Activated CD8-positive, alpha-beta memory T cell treated with anti-CD3 and anti-CD28 coated beads, Interleukin-2, amount 50 U/mL, for 48 hours (primary cell): ENCODE results near the gene SPIRE2.
"Not testable (repeated sequence)": the region's sequence is repeated elsewhere in the genome, so short reads cannot be mapped to it uniquely, and the experiment has no call there.

Source experiments
- DNase-seq: peaks from one replicate; pipeline ENCODE4 v3.0.0-alpha.2; 2020

The SPIRE2 gene

DNA sequence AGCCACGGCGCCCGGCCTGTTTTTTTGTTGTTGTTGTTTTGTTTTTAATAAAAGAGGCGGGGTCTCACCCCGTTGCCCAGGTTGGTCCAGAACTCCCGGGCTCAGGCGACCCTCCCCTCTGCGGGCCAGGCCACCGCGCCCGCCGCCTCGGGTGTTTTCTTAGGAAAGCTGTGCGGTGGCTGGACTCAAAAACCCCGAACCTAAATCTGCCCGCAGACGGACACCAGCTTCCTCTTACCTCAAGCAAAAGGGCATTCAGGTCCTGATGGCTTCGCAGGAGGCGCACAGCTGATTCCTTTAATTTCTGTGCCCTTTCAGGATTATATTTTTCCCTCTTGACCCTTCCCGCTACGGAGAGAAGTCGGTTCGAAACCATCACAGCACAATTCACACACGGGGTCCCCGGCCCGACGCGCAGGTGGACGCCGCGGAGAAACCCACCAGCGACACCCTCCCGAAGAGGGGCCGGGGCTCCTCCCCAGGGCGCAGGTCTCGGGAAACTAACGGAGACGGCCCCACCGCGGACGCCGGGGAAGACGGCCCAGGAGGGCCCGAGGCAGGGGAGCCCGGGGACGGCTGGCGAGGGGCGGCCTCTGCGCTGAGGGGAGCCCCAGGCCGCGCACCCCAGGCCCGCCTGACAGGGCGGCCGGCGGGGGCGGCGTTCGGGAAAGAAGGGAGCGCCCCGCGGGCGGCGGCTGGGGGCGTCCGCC, 12.5 kb upstream of the SPIRE2 start:
- peak; percentile 66 for DNase-seq

- not testable (repeated sequence) for DNase-seq
Measured at GRCh38 chr16:89818851-89819403, 9.3 kb upstream of the SPIRE2 start.

DNA sequence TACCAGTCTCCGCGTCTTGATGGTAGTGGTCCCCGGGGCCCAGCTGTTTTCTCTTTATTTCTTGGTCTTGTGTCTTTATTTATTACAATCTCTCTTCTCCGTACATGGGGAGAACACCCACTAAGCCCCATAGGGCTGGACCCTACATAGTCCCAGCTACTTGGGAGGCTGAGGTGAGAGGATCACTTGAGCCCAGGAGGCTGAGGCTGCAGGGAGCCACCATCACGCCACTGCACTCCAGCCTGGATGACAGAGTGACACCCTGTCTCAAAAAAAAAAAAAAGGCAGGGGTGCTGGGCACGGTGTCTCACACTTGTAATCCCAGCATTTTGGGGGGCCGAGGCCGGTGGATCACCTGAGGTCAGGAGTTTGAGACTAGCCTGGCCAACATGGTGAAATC, 8.8 kb upstream of the SPIRE2 start:
- not testable (repeated sequence) for DNase-seq

DNA sequence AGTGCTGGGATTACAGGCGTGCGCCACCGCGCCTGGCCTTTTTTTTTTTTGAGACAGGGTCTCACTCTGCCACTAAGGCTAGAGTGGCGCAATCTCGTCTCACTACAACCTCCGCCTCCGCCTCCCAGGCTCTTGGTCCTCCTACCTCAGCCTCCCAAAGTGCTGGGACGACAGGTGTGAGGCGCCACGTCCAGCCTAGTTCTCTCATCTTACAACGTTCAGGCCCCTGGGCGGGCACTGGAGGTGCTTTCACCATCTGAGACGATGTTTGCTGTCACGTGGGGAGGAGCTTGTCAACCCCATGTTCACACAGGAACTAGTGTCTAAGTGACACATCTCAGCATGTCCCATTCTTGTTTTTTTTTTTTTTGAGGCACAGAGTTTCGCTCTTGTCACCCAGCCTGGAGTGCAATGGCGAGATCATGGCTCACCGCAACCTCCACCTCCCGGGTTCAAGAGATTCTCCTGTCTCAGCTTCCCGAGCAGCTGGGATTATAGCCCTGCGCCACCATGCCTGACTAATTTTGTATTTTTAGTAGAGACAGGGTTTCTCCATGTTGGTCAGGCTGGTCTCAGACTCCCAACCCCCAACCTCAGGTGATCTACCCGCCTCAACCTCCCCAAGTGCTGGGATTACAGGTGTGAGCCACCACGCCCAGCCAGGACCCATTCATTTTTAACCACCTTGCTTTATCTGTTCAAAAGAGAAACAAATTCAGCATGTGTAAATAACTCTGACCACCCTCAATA, 6.7 kb upstream of the SPIRE2 start:
- DNase-seq: no peak

DNA sequence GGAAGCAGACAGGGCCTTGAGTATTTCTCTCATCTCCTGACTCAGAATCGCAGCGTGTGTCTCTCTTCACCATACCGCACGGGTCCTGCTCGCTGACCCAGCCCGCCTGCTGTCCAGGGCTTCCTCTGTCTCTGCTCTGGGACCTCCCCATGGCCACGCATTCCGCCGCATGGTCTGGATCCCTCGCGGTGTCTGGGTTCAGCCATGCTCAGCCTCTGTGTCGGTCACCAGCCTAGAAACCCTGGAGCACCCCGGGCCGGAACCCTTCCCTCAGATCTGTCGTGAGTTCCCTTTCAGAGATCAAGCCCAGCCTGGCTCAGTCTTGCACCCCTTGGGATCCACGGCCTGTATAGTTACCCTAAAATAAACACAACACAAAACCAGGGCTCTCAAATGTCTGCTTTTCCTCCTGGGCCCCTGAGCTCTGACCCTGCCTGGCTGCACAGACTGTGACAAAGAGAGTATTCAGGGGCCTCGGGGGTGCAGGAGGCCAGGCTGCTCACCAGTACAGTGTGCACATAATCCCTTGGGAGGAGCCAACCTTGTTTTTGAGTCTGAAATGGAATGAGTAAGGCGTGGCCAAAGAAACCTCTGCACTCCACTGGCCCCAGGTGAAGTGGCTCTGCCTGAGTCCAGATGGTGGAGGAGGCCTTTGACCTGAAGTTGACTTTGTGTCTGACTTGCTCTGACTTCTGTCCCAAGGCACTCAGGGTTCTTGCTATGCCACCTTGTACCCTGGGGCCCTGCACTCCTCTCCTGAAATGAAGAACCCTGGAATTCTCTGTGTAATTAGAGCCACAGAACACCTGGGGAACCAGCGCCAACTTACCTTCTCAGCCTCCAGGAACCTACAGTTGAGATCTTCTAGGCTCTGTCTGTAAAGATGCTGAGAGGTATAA, 5.8 kb upstream of the SPIRE2 start:
- DNase-seq: no peak

GRCh38 chr16:89823087-89823823, 5.0 kb upstream of the SPIRE2 start:
- no peak for DNase-seq

DNA sequence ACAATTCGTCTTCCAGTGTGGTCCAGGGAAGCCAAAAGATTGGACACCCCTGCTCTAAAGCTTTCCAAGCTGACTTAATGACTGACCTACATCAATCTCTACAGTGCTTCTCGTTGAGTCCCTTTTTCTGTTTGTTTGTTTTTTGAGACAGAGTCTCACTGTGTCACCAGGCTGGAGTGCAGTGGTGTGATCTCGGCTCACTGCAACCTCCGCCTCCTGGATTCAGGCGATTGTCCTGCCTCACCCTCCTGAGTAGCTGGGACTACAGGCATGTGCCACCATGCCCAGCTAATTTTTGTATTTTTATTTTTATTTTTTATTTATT, 4.5 kb upstream of the SPIRE2 start:
- DNase-seq: not testable (repeated sequence)

DNA sequence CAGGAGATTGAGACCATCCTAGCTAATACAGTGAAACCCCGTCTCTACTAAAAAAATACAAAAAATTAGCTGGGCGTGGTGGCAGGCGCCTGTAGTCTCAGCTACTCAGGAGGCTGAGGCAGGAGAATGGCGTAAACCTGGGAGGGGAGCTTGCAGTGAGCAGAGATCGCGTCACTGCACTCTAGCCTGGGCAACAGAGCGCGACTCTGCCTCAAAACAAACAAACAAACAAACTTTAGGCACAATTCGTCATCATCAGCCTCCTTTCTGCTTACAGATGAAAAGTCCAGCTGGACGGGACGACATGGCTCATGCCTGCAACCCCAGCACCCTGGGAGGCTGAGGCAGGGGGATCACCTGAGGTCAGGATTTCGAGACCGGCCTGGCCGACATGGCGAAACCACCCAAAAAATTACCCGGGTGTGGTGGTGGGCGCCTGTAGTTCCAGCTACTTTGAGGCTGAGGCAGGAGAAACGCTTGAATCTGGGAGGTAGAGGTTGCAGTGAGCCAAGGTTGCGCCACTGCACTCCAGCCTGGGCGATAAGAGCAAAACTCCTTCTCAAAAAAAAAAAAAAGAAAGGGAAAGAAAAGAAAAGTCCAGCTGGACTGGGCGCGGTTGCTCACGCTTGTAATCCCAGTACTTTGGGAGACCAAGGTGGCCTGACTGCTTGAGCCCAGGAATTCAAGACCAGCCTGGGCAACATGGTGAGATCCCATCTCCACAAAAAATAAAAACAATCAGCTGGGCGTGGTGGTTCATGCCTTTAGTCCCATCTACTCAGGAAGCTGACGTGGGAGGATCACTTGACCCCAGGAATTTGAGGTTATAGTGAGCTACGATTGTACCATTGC, 1.5 kb upstream of the SPIRE2 start:
- no peak for DNase-seq

DNA sequence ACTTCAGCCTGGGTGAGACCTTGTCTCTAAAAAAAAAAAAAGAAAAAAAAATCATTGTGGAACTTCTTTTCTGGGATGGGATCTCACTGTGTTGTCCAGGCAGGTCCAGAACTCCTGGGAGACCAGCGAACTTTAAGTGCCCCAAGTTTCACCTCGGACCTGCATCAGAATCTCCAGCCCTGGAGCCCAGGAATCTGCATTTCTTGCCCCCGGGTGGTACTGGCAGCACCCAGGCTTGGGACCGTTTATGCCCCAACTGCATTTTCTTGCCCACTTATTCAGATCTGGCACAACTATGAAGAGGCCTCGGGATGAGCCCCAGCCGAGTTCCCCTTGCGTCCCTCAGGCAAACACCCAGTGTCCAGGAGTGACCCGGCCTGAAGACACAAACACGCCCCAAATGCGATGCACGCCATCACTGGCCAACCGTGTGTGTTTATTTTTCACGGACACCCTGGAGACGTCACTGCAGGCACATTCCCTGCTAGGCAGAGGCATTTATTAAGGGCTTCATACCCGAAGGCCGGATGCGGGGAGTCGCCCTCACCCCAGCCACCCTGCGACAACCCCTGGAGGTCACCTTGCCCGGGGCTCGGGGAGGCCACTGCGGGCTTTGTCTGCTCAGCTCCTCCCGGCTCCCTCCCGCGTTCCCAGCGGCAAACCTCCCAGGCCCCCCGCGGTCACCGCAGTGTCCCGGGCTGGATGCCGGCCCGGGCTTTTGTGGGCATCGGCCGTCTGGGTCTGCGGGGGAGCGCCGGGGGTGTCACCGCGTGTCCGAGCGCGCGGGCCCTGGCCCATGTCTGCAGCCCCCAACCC, 684 bp upstream of the SPIRE2 start:
- no peak for DNase-seq

- DNase-seq: no peak
Measured at GRCh38 chr16:89828870-89829629, 775 bp downstream of the SPIRE2 start.

- DNase-seq: no peak
Measured at GRCh38 chr16:89829630-89830437, 1.6 kb downstream of the SPIRE2 start.

DNA sequence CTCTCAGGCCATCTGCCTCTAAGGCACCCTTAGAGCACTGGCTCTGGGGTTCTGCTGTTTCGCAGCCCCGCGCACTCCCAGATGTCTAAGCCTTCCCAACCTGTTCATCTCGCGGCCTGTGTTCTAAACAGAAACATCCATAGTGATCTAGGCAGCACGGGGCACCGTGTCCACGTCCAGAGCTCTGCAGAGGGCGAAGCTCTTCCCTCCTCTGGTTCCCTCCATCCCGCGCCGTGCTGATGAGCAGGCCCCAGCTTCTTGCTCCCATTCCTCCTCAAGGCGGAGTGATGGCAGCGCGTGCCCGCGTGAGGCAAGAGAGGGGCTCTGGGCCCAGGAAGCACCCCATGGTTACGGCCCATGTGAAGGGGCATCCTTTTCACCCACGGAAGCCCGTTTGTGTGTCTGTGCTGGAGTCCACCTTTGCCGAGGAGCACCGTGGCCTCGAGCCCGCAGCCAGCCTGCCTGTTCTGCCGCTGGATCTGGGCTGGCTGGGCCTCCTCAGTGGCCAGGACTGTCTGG, 3.6 kb downstream of the SPIRE2 start:
- no peak for DNase-seq

DNA sequence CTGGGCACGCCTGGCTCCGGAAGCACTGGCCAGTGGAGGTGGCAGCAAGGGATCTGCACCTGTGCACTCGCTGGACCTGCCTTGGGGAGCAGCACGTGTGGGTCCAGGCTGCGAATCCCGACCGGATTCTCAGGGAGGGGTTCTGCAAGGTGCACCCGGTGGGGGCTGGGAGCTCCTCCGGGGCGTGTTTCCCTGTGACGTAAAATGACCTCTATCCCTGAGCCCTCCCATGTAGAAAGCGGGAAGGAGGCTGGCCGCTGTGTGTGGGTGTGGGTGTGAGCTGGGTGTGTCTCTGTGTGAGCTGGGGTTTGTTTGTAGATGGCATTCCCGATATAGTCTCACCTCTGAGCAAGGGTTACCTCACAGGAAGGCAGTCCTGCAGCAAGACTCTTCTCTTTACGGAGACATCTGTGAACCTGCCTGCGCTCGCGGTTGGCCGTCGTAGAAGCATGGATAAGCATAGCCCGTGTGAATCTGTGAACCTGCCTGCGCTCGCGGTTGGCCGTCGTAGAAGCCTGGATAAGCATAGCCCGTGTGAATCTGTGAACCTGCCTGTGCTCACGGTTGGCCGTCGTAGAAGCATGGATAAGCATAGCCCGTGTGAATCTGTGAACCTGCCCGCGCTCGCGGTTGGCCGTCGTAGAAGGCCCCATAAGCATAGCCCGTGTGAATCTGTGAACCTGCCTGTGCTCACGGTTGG, 5.5 kb downstream of the SPIRE2 start:
- not testable (repeated sequence) for DNase-seq

DNA sequence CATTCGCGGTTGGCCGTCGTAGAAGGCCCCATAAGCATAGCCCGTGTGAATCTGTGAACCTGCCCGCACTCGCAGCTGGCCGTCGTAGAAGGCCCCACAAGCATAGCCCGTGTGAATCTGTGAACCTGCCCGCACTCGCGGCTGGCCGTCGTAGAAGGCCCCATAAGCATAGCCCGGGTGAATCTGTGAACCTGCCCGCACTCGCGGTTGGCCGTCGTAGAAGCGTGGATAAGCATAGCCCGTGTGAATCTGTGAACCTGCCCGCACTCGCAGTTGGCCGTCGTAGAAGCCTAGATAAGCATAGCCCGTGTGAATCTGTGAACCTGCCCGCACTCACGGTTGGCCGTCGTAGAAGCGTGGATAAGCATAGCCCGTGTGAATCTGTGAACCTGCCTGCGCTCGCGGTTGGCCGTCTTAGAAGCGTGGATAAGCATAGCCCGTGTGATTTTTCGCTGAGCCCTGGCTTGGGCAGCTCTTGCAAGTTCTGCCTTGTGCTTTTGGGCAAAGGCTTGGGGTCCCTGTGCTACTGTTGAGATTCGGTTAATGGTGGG, 6.6 kb downstream of the SPIRE2 start:
- DNase-seq: not testable (repeated sequence)

DNA sequence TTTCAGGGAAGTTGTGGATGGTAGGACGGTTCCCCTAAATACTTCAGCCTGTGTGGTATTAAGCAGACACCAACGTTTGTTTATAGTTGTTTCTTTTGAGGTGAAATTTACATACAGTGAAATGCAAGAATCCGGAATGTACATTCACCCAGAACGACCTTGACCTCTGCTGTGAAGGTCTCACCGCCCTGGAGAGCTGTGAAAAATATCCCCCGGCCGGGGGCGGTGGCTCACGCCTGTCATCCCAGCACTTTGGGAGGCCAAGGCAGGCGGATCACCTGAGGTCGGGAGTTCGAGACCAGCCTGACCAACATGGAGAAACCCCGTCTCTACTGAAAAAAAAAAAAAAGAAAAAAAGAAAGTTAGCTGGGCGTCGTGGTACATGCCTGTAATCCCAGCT, 8.2 kb downstream of the SPIRE2 start:
- not testable (repeated sequence) for DNase-seq

DNA sequence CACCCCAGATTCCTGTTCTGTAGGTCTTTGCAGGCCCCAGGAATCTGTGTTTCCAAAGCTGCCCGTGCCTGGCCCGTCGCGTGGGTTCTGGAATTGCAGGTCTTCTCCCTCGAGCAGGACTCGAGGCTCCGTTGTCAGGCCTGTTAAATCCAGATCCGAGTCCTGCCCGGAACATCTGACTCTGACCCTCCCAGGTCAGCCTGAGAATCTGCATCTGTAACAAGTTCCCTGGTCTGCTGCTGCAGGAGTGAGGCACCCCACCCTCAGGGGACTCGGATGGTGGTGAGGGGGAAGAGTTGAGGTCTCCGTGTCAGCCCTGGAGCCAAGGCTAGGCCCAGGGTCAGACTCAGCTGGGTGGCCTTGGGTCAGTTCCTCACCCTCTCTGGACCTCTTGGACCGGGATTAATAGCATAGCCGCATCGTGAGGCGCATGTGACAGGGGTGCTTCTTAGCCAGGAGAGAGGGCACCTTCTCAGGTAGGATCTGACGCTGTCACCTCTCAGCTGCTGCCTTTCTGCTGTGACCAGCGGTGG, 8.8 kb downstream of the SPIRE2 start:
- DNase-seq: no peak

GRCh38 chr16:89841275-89841674, 13.0 kb downstream of the SPIRE2 start:
- peak; percentile 84 for DNase-seq
